HCT116 (cell line): ENCODE data around the gene SEBOX. TPM values are rescaled to one million over a fixed set of nuclear protein-coding genes. Genes with fewer than 3 reads are reported as not detected.

ENCODE experiments used
- ATAC-seq: fragments of 200-7000 bp; cut with Tn5 transposase; 2 replicates; pipeline ENCODE4 v1.9.1; 2020; ENCODE audit warnings: mild to moderate bottlenecking, moderate library complexity
- BruUV-seq: library from RNA; stranded (reverse); fragments of 400-500 nt; replicated peaks from 2 replicates; lab custom pipeline; 2021; lab: Mats Ljungman, UMichigan
- CTCF ChIA-PET: fragments of 300-600 bp; sonication (Branson Sonifier 250); formaldehyde crosslinking; loops from one replicate; lab custom pipeline; 2021; ENCODE audit warnings: antibody characterized with exemption; lab: Charles Lee
- POLR2A ChIA-PET: fragments of 300-600, 350-600 bp; sonication (Branson Sonifier 250); formaldehyde crosslinking; loops from one replicate; lab custom pipeline; 2021; ENCODE audit warnings: antibody characterized with exemption; lab: Charles Lee
- RAD21 ChIA-PET, 2 experiments: fragments of 300-600 bp; sonication (Branson Sonifier 250); formaldehyde crosslinking; loops; one replicate each; lab custom pipeline; 2023; ENCODE audit warnings: low total read pairs in 2 of 2; ENCODE audit not compliant: uncharacterized antibody in 2 of 2, unreplicated experiment in 2 of 2, low non-redundant PET in 1 of 2; lab: Charles Lee
- DNase-seq: peaks from one replicate; pipeline ENCODE4 v3.0.0-alpha.2; 2010; ENCODE audit warnings: low read depth, low spot score
- H2AFZ ChIP-seq: fragments of 200-600 bp; shearing (Covaris generic), sonication (generic); 2 replicates; pipeline ENCODE4 v1.6.1; 2017; ENCODE audit warnings: low read depth, mixed run types, mixed read lengths, antibody characterized with exemption, low read length; ENCODE audit not compliant: poor library complexity, severe bottlenecking
- H3K27ac ChIP-seq: 2 replicates; pipeline ENCODE4 v1.5.1; 2012; ENCODE audit warnings: low read depth, low read length
- H3K27me3 ChIP-seq: fragments of 200-600 bp; sonication (generic); 2 replicates; pipeline ENCODE4 v1.6.1; 2016; ENCODE audit warnings: mixed run types, low read length, mixed read lengths; ENCODE audit not compliant: insufficient read depth
- H3K36me3 ChIP-seq, 2 experiments: fragments of 200-500 bp in 1 of 2; fragments of 200-600 bp in 1 of 2; sonication (Bioruptor generic) in 1 of 2; sonication (generic) in 1 of 2; 2 replicates each; pipeline versions ENCODE4 v1.5.1 to v1.6.1; 2014 to 2016; ENCODE audit warnings: low read length in 2 of 2, inconsistent platforms in 1 of 2, mixed read lengths in 1 of 2, mixed run types in 1 of 2; ENCODE audit not compliant: insufficient read depth in 2 of 2, control insufficient read depth in 1 of 2
- H3K4me1 ChIP-seq, 2 experiments: fragments of 200-600 bp in 1 of 2; sonication (generic) in 1 of 2; 2 replicates each; pipeline versions ENCODE4 v1.5.1 to v1.6.1; 2012 to 2017; ENCODE audit warnings: low read length in 2 of 2, inconsistent platforms in 1 of 2, mild to moderate bottlenecking in 1 of 2, mixed read lengths in 1 of 2, mixed run types in 1 of 2, moderate library complexity in 1 of 2; ENCODE audit not compliant: insufficient read depth in 2 of 2, control insufficient read depth in 1 of 2
- H3K4me2 ChIP-seq: fragments of 200-600 bp; sonication (generic); 2 replicates; pipeline ENCODE4 v1.6.1; 2017; ENCODE audit warnings: mixed run types, low read length, mixed read lengths
- H3K4me3 ChIP-seq, 2 experiments: fragments of 200-600 bp in 1 of 2; sonication (generic) in 1 of 2; replicated peaks in 1 of 2; 2 replicates each; pipeline ENCODE4 v1.5.1; 2011 to 2016; ENCODE audit warnings: low read length in 2 of 2, control low read depth in 1 of 2, low read depth in 1 of 2, mild to moderate bottlenecking in 1 of 2, mixed read lengths in 1 of 2, mixed run types in 1 of 2
- H3K79me2 ChIP-seq: fragments of 200-600 bp; sonication (generic); 2 replicates; pipeline ENCODE4 v1.6.1; 2017; ENCODE audit warnings: mild to moderate bottlenecking, mixed run types, low read length, moderate library complexity, mixed read lengths; ENCODE audit not compliant: insufficient read depth
- H3K9ac ChIP-seq: fragments of 200-600 bp; sonication (generic); 2 replicates; pipeline ENCODE4 v1.6.1; 2016; ENCODE audit warnings: low read length, mixed read lengths
- H3K9me2 ChIP-seq: fragments of 200-600 bp; sonication (generic), shearing (Covaris generic); 2 replicates; pipeline ENCODE4 v1.6.1; 2017; ENCODE audit warnings: mixed run types, mild to moderate bottlenecking, moderate library complexity; ENCODE audit not compliant: insufficient read depth
- H3K9me3 ChIP-seq, 2 experiments: fragments of 200-500 bp in 1 of 2; fragments of 200-600 bp in 1 of 2; sonication (Bioruptor generic) in 1 of 2; sonication (generic) in 1 of 2; 2 replicates each; pipeline ENCODE4 v1.6.1; 2014 to 2017; ENCODE audit warnings: low read length in 2 of 2, mixed read lengths in 2 of 2, inconsistent platforms in 1 of 2, low read depth in 1 of 2, mild to moderate bottlenecking in 1 of 2, mixed run types in 1 of 2, moderate library complexity in 1 of 2; ENCODE audit not compliant: control insufficient read depth in 1 of 2, insufficient read depth in 1 of 2
- H4K20me1 ChIP-seq: fragments of 200-600 bp; sonication (generic), shearing (Covaris generic); 2 replicates; pipeline ENCODE4 v1.6.1; 2017; ENCODE audit warnings: mixed run types, mild to moderate bottlenecking, moderate library complexity; ENCODE audit not compliant: insufficient read depth
- EGR1 ChIP-seq: IDR thresholded peaks from 2 replicates; pipeline ENCODE4 v1.6.1; 2012; ENCODE audit warnings: low read depth
- EZH2phosphoT487 ChIP-seq: fragments of 200-600 bp; IDR thresholded peaks from 2 replicates; pipeline ENCODE4 v1.6.1; 2018; ENCODE audit warnings: antibody characterized with exemption, borderline replicate concordance
- FOSL1 ChIP-seq: IDR thresholded peaks from 2 replicates; pipeline ENCODE4 v1.6.1; 2012; ENCODE audit warnings: low read depth
- JUND ChIP-seq: IDR thresholded peaks from 2 replicates; pipeline ENCODE4 v1.6.1; 2012
- POLR2AphosphoS5 ChIP-seq: IDR thresholded peaks from 2 replicates; pipeline ENCODE4 v1.6.1; 2011; ENCODE audit warnings: mild to moderate bottlenecking, low read depth, low read length, moderate library complexity
- SIN3A ChIP-seq: IDR thresholded peaks from 2 replicates; pipeline ENCODE4 v1.6.1; 2012; ENCODE audit warnings: low read depth
- SP1 ChIP-seq: IDR thresholded peaks from 2 replicates; pipeline ENCODE4 v1.6.1; 2012; ENCODE audit warnings: low read depth
- TCF7L2 ChIP-seq: IDR thresholded peaks from 2 replicates; pipeline ENCODE4 v1.7.0; 2011; ENCODE audit warnings: borderline replicate concordance, inconsistent platforms; ENCODE audit not compliant: insufficient read depth, insufficient read length; ENCODE audit errors: extremely low read depth
- YY1 ChIP-seq: IDR thresholded peaks from 2 replicates; pipeline ENCODE4 v1.6.1; 2011; ENCODE audit warnings: low read length, low read depth, moderate library complexity, mild to moderate bottlenecking; ENCODE audit not compliant: insufficient replicate concordance; ENCODE audit errors: extremely low read depth
- ZNF274 ChIP-seq: fragments of 200-500 bp; sonication (Bioruptor generic); IDR thresholded peaks from 2 replicates; pipeline ENCODE4 v1.6.1; 2014; ENCODE audit warnings: mild to moderate bottlenecking, low read depth, low read length, inconsistent platforms
- intact Hi-C: fragments of 100-400 bp; cut with micrococcal nuclease; formaldehyde crosslinking; loops from 2 replicates; pipeline ENCODE4 v1.10.0; 2022
- total RNA-seq: library from RNA; stranded (reverse); gene quantifications from one replicate; pipeline ENCODE4 v1.2.1, GENCODE V29; 2021; ENCODE audit not compliant: unreplicated experiment
- TF ChIP-seq, protein P1 (sequence below): IDR thresholded peaks from 2 replicates; pipeline ENCODE4 v1.6.1; 2011; ENCODE audit warnings: mild to moderate bottlenecking, low read length, moderate library complexity; ENCODE audit not compliant: insufficient replicate concordance; ENCODE audit errors: extremely low read depth
- TF ChIP-seq, protein P2 (sequence below): IDR thresholded peaks from 2 replicates; pipeline ENCODE4 v1.6.1; 2012; ENCODE audit warnings: low read depth
- TF ChIP-seq, protein P3 (sequence below): IDR thresholded peaks from 2 replicates; pipeline ENCODE4 v1.6.1; 2012

SEBOX gene
- total RNA-seq, 1 experiment from 2014 or later, result not detected

DNA sequence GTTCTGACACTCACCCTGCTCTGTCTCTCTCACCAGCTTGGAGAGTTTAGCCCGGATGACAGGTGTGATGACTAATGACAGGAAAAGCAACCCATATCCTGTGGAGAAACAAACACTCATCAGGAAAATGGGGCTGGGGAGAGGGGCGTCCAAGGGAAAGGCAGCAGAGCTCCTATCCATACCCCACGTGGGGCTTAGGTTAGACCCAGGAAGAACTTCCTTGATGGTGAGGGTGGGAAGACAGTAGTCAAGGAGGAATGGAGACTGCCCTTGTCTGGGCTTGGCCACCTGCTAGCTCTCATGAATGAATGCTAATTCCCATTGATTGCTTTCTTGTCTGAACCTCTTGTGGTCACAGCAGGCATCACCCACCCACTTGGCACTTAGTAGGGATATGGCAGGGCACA is 37.2 kb upstream of the SEBOX start (continued):
- TF ChIP-seq SIN3A (no peak), ZNF274 (no peak)

DNA sequence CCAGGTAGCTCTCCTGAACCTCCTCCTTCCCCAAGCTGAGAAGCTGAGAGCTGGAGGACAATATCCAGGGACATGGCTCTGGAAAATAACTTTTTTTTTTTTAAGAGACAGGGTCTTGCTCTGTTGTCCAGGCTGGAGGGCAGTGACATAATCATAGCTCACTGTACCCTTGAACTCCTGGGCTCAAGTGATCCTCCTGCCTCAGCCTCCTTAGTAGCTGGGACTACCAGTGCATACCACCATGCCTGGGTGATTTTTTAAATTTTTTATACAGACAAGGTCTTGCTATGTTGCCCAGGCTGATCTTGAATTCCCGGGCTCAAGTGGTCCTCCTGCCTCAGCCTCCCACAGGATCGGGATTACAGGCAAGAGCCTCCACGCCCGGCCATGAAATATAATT is 34.8 kb upstream of the SEBOX start:
- Histone ChIP-seq H2AFZ (no peak overlapping the region), H3K4me1 (peaks cover 0 to under 1% of the 10 kb centered on the region in 2 experiments; a peak in 1 of 4 replicates), H3K4me3 (no peak overlapping the region), H3K79me2 (peaks cover 3% of the 10 kb centered on the region; the same call in 1 of the 2 replicates), H3K4me2 (no peak overlapping the region), H3K9me3 (no peaks in the 10 kb centered on the region), H4K20me1 (no peaks in the 10 kb centered on the region), H3K9ac (no peak overlapping the region), H3K27ac (no peak overlapping the region), H3K27me3 (no peaks in the 10 kb centered on the region), H3K36me3 (peaks cover 20 to 24% of the 10 kb centered on the region in 2 experiments; a peak in 3 of 4 replicates), H3K9me2 (no peaks in the 10 kb centered on the region)
- ChIA-PET RAD21 (no interaction called here), POLR2A (no interaction called here), CTCF (no interaction called here)
- ATAC-seq (no peak), DNase-seq (no peak)
- TF ChIP-seq ZNF274 (no peak), EZH2phosphoT487 (no peak), JUND (no peak), SIN3A (no peak), POLR2AphosphoS5 (no peak), FOSL1 (no peak), YY1 (no peak), SP1 (no peak), EGR1 (no peak), TCF7L2 (no peak)
- TF ChIP-seq, protein P1, sequence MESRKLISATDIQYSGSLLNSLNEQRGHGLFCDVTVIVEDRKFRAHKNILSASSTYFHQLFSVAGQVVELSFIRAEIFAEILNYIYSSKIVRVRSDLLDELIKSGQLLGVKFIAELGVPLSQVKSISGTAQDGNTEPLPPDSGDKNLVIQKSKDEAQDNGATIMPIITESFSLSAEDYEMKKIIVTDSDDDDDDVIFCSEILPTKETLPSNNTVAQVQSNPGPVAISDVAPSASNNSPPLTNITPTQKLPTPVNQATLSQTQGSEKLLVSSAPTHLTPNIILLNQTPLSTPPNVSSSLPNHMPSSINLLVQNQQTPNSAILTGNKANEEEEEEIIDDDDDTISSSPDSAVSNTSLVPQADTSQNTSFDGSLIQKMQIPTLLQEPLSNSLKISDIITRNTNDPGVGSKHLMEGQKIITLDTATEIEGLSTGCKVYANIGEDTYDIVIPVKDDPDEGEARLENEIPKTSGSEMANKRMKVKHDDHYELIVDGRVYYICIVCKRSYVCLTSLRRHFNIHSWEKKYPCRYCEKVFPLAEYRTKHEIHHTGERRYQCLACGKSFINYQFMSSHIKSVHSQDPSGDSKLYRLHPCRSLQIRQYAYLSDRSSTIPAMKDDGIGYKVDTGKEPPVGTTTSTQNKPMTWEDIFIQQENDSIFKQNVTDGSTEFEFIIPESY, result no peak
- TF ChIP-seq, protein P2, sequence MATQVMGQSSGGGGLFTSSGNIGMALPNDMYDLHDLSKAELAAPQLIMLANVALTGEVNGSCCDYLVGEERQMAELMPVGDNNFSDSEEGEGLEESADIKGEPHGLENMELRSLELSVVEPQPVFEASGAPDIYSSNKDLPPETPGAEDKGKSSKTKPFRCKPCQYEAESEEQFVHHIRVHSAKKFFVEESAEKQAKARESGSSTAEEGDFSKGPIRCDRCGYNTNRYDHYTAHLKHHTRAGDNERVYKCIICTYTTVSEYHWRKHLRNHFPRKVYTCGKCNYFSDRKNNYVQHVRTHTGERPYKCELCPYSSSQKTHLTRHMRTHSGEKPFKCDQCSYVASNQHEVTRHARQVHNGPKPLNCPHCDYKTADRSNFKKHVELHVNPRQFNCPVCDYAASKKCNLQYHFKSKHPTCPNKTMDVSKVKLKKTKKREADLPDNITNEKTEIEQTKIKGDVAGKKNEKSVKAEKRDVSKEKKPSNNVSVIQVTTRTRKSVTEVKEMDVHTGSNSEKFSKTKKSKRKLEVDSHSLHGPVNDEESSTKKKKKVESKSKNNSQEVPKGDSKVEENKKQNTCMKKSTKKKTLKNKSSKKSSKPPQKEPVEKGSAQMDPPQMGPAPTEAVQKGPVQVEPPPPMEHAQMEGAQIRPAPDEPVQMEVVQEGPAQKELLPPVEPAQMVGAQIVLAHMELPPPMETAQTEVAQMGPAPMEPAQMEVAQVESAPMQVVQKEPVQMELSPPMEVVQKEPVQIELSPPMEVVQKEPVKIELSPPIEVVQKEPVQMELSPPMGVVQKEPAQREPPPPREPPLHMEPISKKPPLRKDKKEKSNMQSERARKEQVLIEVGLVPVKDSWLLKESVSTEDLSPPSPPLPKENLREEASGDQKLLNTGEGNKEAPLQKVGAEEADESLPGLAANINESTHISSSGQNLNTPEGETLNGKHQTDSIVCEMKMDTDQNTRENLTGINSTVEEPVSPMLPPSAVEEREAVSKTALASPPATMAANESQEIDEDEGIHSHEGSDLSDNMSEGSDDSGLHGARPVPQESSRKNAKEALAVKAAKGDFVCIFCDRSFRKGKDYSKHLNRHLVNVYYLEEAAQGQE, result no peak
- TF ChIP-seq, protein P3, sequence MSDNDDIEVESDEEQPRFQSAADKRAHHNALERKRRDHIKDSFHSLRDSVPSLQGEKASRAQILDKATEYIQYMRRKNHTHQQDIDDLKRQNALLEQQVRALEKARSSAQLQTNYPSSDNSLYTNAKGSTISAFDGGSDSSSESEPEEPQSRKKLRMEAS, result no peak
- intact Hi-C loops, result no loop called here
- BruUV-seq, result no TSS peak
